Gastrocnemius medialis (tissue), 4 donors: Measurements from ENCODE around the gene ZNF217.

Source experiments
- POLR2A ChIP-seq, 2 donors: fragments of 450-650 bp; IDR thresholded peaks; one replicate each; pipeline ENCODE4 v1.6.1; 2017; ENCODE audit warnings: antibody characterized with exemption in 2 of 2, mild to moderate bottlenecking in 2 of 2, moderate library complexity in 2 of 2
- TF ChIP-seq, protein P1 (sequence below), 5 experiments: fragments of 450-650 bp in 3 of 5; fragments of 200-600 bp in 2 of 5; sonication (generic) in 2 of 5; IDR thresholded peaks in 4 of 5; conservative IDR thresholded peaks in 1 of 5; 1 replicate in 4 of 5; 2 replicates in 1 of 5; pipeline ENCODE4 v1.5.1; 2016 to 2019; ENCODE audit warnings: antibody characterized with exemption in 5 of 5, mild to moderate bottlenecking in 3 of 5, moderate library complexity in 3 of 5

- no peak for TF ChIP-seq POLR2A (IDR thresholded peaks at IDR 0.05)
- TF ChIP-seq, protein P1, sequence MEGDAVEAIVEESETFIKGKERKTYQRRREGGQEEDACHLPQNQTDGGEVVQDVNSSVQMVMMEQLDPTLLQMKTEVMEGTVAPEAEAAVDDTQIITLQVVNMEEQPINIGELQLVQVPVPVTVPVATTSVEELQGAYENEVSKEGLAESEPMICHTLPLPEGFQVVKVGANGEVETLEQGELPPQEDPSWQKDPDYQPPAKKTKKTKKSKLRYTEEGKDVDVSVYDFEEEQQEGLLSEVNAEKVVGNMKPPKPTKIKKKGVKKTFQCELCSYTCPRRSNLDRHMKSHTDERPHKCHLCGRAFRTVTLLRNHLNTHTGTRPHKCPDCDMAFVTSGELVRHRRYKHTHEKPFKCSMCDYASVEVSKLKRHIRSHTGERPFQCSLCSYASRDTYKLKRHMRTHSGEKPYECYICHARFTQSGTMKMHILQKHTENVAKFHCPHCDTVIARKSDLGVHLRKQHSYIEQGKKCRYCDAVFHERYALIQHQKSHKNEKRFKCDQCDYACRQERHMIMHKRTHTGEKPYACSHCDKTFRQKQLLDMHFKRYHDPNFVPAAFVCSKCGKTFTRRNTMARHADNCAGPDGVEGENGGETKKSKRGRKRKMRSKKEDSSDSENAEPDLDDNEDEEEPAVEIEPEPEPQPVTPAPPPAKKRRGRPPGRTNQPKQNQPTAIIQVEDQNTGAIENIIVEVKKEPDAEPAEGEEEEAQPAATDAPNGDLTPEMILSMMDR (IDR thresholded peaks at IDR 0.05 in 4 of 5, conservative IDR thresholded peaks at IDR 0.05 in 1 of 5) = no peak
Observed at GRCh38 chr20:53628076-53628475, 34.4 kb upstream of the ZNF217 start.
